Activated CD4-positive, alpha-beta T cell treated with anti-CD3 and anti-CD28 coated beads, Interleukin-2, Interleukin-4, amounts not matched to agents 100 ng/mL and 50 ng/mL, durations not matched to agents 16 hours and 8 hours (primary cell): Measurements from ENCODE around the gene PLXNB1.

Experiments
- DNase-seq: peaks from one replicate; pipeline ENCODE4 v3.0.0-alpha.2; 2020; ENCODE audit warnings: low spot score

PLXNB1 gene

GRCh38 chr3:48418651-48419050 lies 11.2 kb downstream of the PLXNB1 start:
- no peak for DNase-seq

GRCh38 chr3:48418140-48418539 lies 11.7 kb downstream of the PLXNB1 start:
- DNase-seq: no peak

- no peak for DNase-seq
Measured at GRCh38 chr3:48417529-48418108, 12.3 kb downstream of the PLXNB1 start.

GRCh38 chr3:48416546-48416945 lies 13.3 kb downstream of the PLXNB1 start:
- no peak for DNase-seq

GRCh38 chr3:48416091-48416505 lies 13.8 kb downstream of the PLXNB1 start:
- DNase-seq: no peak

GRCh38 chr3:48415251-48415953 lies 14.5 kb downstream of the PLXNB1 start:
- DNase-seq: no peak

- no peak for DNase-seq
Measured at GRCh38 chr3:48414376-48415250, 15.3 kb downstream of the PLXNB1 start.

- DNase-seq: no peak
Measured at GRCh38 chr3:48413611-48414010, 16.3 kb downstream of the PLXNB1 start.

- no peak for DNase-seq
Measured at GRCh38 chr3:48413086-48413485, 16.8 kb downstream of the PLXNB1 start.

GRCh38 chr3:48412375-48413001 lies 17.4 kb downstream of the PLXNB1 start:
- DNase-seq: no peak

- DNase-seq: no peak
Measured at GRCh38 chr3:48411606-48412374, 18.1 kb downstream of the PLXNB1 start.

- DNase-seq: no peak
Measured at GRCh38 chr3:48411041-48411588, 18.8 kb downstream of the PLXNB1 start.

GRCh38 chr3:48410205-48411040 lies 19.5 kb downstream of the PLXNB1 start:
- DNase-seq: no peak

- DNase-seq: no peak
Measured at GRCh38 chr3:48409291-48410201, 20.3 kb downstream of the PLXNB1 start.

GRCh38 chr3:48408823-48409281 lies 21.0 kb downstream of the PLXNB1 start:
- no peak for DNase-seq

GRCh38 chr3:48407542-48408099 lies 22.3 kb downstream of the PLXNB1 start:
- no peak for DNase-seq

GRCh38 chr3:48406443-48407431 lies 23.1 kb downstream of the PLXNB1 start:
- DNase-seq: no peak

- DNase-seq: no peak
Measured at GRCh38 chr3:48405971-48406370, 23.9 kb downstream of the PLXNB1 start.
